Nephron progenitor cell (in vitro differentiated cells): ENCODE measurements around the gene NELL2.

Experiments used
- DNase-seq: peaks from one replicate; pipeline ENCODE4 v3.0.0; 2021
- H3K27ac Mint-ChIP-seq: 2 replicates; pipeline ENCODE4 v1.8.0; 2021; ENCODE audit warnings: mild to moderate bottlenecking, moderate library complexity, mixed read lengths
- H3K27me3 Mint-ChIP-seq: 2 replicates; pipeline ENCODE4 v1.8.0; 2021; ENCODE audit warnings: mild to moderate bottlenecking, low read depth, mixed read lengths; ENCODE audit not compliant: poor library complexity
- H3K36me3 Mint-ChIP-seq: 2 replicates; pipeline ENCODE4 v1.8.0; 2021; ENCODE audit warnings: low read depth, mixed read lengths
- H3K4me1 Mint-ChIP-seq: 2 replicates; pipeline ENCODE4 v1.8.0; 2021; ENCODE audit warnings: mixed read lengths
- H3K4me3 Mint-ChIP-seq: 2 replicates; pipeline ENCODE4 v1.8.0; 2021; ENCODE audit warnings: mild to moderate bottlenecking, moderate library complexity, mixed read lengths
- H3K9me3 Mint-ChIP-seq: 2 replicates; pipeline ENCODE4 v1.8.0; 2021; ENCODE audit warnings: mild to moderate bottlenecking, moderate library complexity, mixed read lengths
- CTCF ChIP-seq: fragments of 200-600 bp; sonication (generic); IDR thresholded peaks from 2 replicates; pipeline ENCODE4 v1.5.0; 2021; ENCODE audit warnings: antibody characterized with exemption

Gene NELL2

GRCh38 chr12:44546060-44546459 is 330.1 kb downstream of the NELL2 start:
- no peaks in the 10 kb centered on the region for H3K9me3 Mint-ChIP-seq
- peaks cover 5% of the 10 kb centered on the region for H3K4me1 Mint-ChIP-seq
- no peak overlapping the region for H3K4me3 Mint-ChIP-seq
- no peaks in the 10 kb centered on the region for H3K36me3 Mint-ChIP-seq
- H3K27ac Mint-ChIP-seq = no peak overlapping the region
- peaks cover 4% of the 10 kb centered on the region for H3K27me3 Mint-ChIP-seq
- no peak for TF ChIP-seq CTCF
- no peak for DNase-seq

- no peak for TF ChIP-seq CTCF
- no peaks in the 10 kb centered on the region for H3K9me3 Mint-ChIP-seq
- no peak overlapping the region for H3K27ac Mint-ChIP-seq
- DNase-seq = no peak
- peaks cover 5% of the 10 kb centered on the region for H3K4me1 Mint-ChIP-seq
- no peak overlapping the region for H3K4me3 Mint-ChIP-seq
- H3K27me3 Mint-ChIP-seq = peaks cover 4% of the 10 kb centered on the region
- no peaks in the 10 kb centered on the region for H3K36me3 Mint-ChIP-seq
These were observed 332.1 kb downstream of the NELL2 start for GRCh38 chr12:44544018-44544417.

- H3K36me3 Mint-ChIP-seq = no peaks in the 10 kb centered on the region
- H3K27ac Mint-ChIP-seq = no peak overlapping the region
- no peaks in the 10 kb centered on the region for H3K9me3 Mint-ChIP-seq
- no peak overlapping the region for H3K4me3 Mint-ChIP-seq
- peaks cover 4% of the 10 kb centered on the region for H3K27me3 Mint-ChIP-seq
- DNase-seq = no peak
- no peak for TF ChIP-seq CTCF
- peaks cover 5% of the 10 kb centered on the region for H3K4me1 Mint-ChIP-seq
These were observed 333.4 kb downstream of the NELL2 start for GRCh38 chr12:44542716-44543115.

- Mint-ChIP-seq H3K27ac (no peak overlapping the region), H3K27me3 (peaks cover 4% of the 10 kb centered on the region), H3K9me3 (no peaks in the 10 kb centered on the region), H3K36me3 (no peaks in the 10 kb centered on the region), H3K4me3 (no peak overlapping the region), H3K4me1 (peaks cover under 1% of the 10 kb centered on the region)
- TF ChIP-seq CTCF = no peak
- no peak for DNase-seq
These were observed 338.8 kb downstream of the NELL2 start for GRCh38 chr12:44537354-44537753.

GRCh38 chr12:44532940-44533339 is 343.2 kb downstream of the NELL2 start:
- Mint-ChIP-seq H3K4me1 (no peaks in the 10 kb centered on the region), H3K27ac (no peak overlapping the region)

More at GRCh38 chr12:44532940-44533339, 343.2 kb downstream of the NELL2 start:
- no peak for TF ChIP-seq CTCF
- peaks cover 2% of the 10 kb centered on the region for H3K27me3 Mint-ChIP-seq
- no peaks in the 10 kb centered on the region for H3K36me3 Mint-ChIP-seq
- DNase-seq = no peak
- H3K4me3 Mint-ChIP-seq = no peak overlapping the region
- no peaks in the 10 kb centered on the region for H3K9me3 Mint-ChIP-seq
